Trophoblast cell (in vitro differentiated cells and primary cell): ENCODE measurements around the gene FUOM.

Experiments used
- DNase-seq, 2 donors: peaks; one replicate each; pipeline ENCODE4 v3.0.0-alpha.2; 2016
- H2AFZ ChIP-seq: 2 replicates; pipeline ENCODE4 v1.6.1; 2013; ENCODE audit warnings: low read length, moderate library complexity, mild to moderate bottlenecking; ENCODE audit not compliant: insufficient read depth, poor library complexity
- H2AK5ac ChIP-seq: 2 replicates; pipeline ENCODE4 v1.6.1; 2013; ENCODE audit warnings: mild to moderate bottlenecking, low read length
- H2BK120ac ChIP-seq: 2 replicates; pipeline ENCODE4 v1.6.1; 2013; ENCODE audit warnings: low read length, mild to moderate bottlenecking, moderate library complexity; ENCODE audit not compliant: insufficient read depth, poor library complexity
- H2BK12ac ChIP-seq: 2 replicates; pipeline ENCODE4 v1.6.1; 2013; ENCODE audit warnings: mild to moderate bottlenecking, low read length, moderate library complexity
- H2BK5ac ChIP-seq: 2 replicates; pipeline ENCODE4 v1.6.1; 2013; ENCODE audit warnings: low read length, low read depth, moderate library complexity, mild to moderate bottlenecking; ENCODE audit not compliant: poor library complexity
- H3K14ac ChIP-seq: 2 replicates; pipeline ENCODE4 v1.6.1; 2013; ENCODE audit warnings: mild to moderate bottlenecking, low read length
- H3K18ac ChIP-seq: 2 replicates; pipeline ENCODE4 v1.6.1; 2013; ENCODE audit warnings: mild to moderate bottlenecking, low read length
- H3K23ac ChIP-seq: 2 replicates; pipeline ENCODE4 v1.6.1; 2013; ENCODE audit warnings: low read length
- H3K27ac ChIP-seq: 2 replicates; pipeline ENCODE4 v1.5.1; 2013; ENCODE audit warnings: low read depth, mild to moderate bottlenecking, inconsistent platforms, low read length, moderate library complexity
- H3K27me3 ChIP-seq: 2 replicates; pipeline ENCODE4 v1.6.1; 2013; ENCODE audit warnings: inconsistent platforms, mild to moderate bottlenecking, low read length, moderate library complexity; ENCODE audit not compliant: insufficient read depth
- H3K36me3 ChIP-seq, 2 experiments: 1 replicate in 1 of 2; 2 replicates in 1 of 2; pipeline ENCODE4 v1.6.1; 2013; ENCODE audit warnings: low read length in 2 of 2, mild to moderate bottlenecking in 2 of 2, moderate library complexity in 1 of 2; ENCODE audit not compliant: insufficient read depth in 2 of 2, control insufficient read depth in 1 of 2
- H3K4ac ChIP-seq: 2 replicates; pipeline ENCODE4 v1.6.1; 2013; ENCODE audit warnings: low read depth, mild to moderate bottlenecking, low read length, moderate library complexity
- H3K4me1 ChIP-seq, 2 experiments: 1 replicate in 1 of 2; 2 replicates in 1 of 2; pipeline ENCODE4 v1.6.1; 2013; ENCODE audit warnings: low read length in 2 of 2, mild to moderate bottlenecking in 2 of 2, moderate library complexity in 1 of 2; ENCODE audit not compliant: insufficient read depth in 2 of 2, control insufficient read depth in 1 of 2
- H3K4me2 ChIP-seq: 2 replicates; pipeline ENCODE4 v1.6.1; 2013; ENCODE audit warnings: inconsistent platforms, mild to moderate bottlenecking, low read length, moderate library complexity
- H3K4me3 ChIP-seq: 2 replicates; pipeline ENCODE4 v1.5.1; 2013; ENCODE audit warnings: mild to moderate bottlenecking, low read depth, low read length, inconsistent platforms
- H3K79me1 ChIP-seq: one replicate; pipeline ENCODE4 v1.6.1; 2013; ENCODE audit warnings: low read length
- H3K79me2 ChIP-seq: 2 replicates; pipeline ENCODE4 v1.6.1; 2013; ENCODE audit warnings: low read length, mild to moderate bottlenecking; ENCODE audit not compliant: control insufficient read depth, insufficient read depth, poor library complexity
- H3K9ac ChIP-seq: 2 replicates; pipeline ENCODE4 v1.6.1; 2013; ENCODE audit warnings: mild to moderate bottlenecking, low read length
- H3K9me3 ChIP-seq: 2 replicates; pipeline ENCODE4 v1.6.1; 2013; ENCODE audit warnings: low read depth, mild to moderate bottlenecking, control low read depth, inconsistent platforms, low read length; ENCODE audit not compliant: insufficient read depth
- H4K12ac ChIP-seq: 2 replicates; pipeline ENCODE4 v1.6.1; 2013; ENCODE audit warnings: low read depth, mild to moderate bottlenecking, low read length, moderate library complexity
- H4K8ac ChIP-seq: 2 replicates; pipeline ENCODE4 v1.6.1; 2013; ENCODE audit warnings: low read depth, mild to moderate bottlenecking, low read length, moderate library complexity
- H4K91ac ChIP-seq: one replicate; pipeline ENCODE4 v1.6.1; 2013; ENCODE audit warnings: low read depth, mild to moderate bottlenecking, low read length, moderate library complexity
- WGBS: extraction: QIAGEN DNeasy Blood & Tissue Kit; methylation state at CpG from one replicate; pipeline ENCODE4 v1.1.7; 2013; ENCODE audit warnings: missing lambda C conversion rate; ENCODE audit not compliant: insufficient read length, insufficient coverage; ENCODE audit errors: extremely low coverage; 5-methylcytosine and 5-hydroxymethylcytosine counted together

Gene FUOM

DNA sequence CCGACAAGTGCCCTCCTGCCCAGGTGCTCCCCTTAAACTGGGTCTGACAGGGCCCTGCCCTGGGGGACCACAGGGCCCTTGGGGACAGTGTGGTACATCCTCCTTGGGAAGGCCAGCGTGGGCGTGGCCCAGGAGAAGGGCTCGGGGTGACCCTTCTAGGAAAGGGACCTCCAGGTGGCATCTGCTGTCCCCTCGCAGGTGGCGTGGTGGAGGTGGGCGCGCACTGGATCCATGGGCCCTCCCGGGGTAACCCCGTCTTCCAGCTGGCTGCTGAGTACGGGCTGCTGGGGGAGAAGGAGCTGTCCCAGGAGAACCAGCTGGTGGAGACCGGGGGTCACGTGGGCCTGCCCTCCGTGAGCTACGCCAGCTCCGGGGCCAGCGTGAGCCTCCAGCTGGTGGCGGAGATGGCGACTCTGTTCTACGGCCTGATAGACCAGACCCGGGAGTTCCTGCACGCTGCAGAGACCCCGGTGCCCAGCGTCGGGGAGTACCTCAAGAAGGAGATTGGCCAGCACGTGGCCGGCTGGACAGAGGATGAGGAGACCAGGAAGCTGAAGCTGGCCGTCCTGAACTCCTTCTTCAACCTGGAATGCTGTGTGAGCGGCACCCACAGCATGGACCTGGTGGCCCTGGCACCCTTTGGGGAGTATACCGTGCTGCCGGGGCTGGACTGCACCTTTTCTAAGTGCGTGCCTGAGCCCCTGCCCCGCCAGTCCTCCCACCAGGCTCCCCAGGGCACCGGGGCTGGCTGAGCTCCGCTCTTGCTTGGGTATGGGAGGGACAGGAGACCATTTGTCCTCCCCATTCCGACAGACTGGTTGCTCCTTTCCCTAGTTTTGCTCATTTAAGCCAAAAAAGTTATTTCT is 22.2 kb upstream of the FUOM start:
- no CpG with 5 or more reads among the region's 36 CpGs for WGBS
- H3K14ac ChIP-seq, result no peak overlapping the region
- no peak overlapping the region for H2AFZ ChIP-seq
- H3K9me3 ChIP-seq, result peaks cover 6% of the 10 kb centered on the region
- no peak overlapping the region for H4K91ac ChIP-seq
- H2BK12ac ChIP-seq, result no peak overlapping the region
- H3K18ac ChIP-seq, result no peak overlapping the region
- H3K4me1 ChIP-seq, result peaks cover 3 to 4% of the 10 kb centered on the region in 2 experiments
- H2BK120ac ChIP-seq, result no peak overlapping the region
- H4K12ac ChIP-seq, result no peak overlapping the region
- H3K4me2 ChIP-seq, result peak overlapping the region; percentile 89
- H3K79me1 ChIP-seq, result no peaks in the 10 kb centered on the region
- no peak overlapping the region for H3K9ac ChIP-seq
- no peak overlapping the region for H2BK5ac ChIP-seq
- H2AK5ac ChIP-seq, result no peak overlapping the region
- peak overlapping the region; percentile 75 for H3K4me3 ChIP-seq
- H4K8ac ChIP-seq, result no peak overlapping the region
- no peak overlapping the region for H3K27ac ChIP-seq
- H3K4ac ChIP-seq, result no peak overlapping the region
- no peak for DNase-seq
- peaks cover 8% of the 10 kb centered on the region for H3K27me3 ChIP-seq
- H3K36me3 ChIP-seq, result no peaks in the 10 kb centered on the region
- no peak overlapping the region for H3K23ac ChIP-seq
- H3K79me2 ChIP-seq, result peaks cover 2% of the 10 kb centered on the region

DNA sequence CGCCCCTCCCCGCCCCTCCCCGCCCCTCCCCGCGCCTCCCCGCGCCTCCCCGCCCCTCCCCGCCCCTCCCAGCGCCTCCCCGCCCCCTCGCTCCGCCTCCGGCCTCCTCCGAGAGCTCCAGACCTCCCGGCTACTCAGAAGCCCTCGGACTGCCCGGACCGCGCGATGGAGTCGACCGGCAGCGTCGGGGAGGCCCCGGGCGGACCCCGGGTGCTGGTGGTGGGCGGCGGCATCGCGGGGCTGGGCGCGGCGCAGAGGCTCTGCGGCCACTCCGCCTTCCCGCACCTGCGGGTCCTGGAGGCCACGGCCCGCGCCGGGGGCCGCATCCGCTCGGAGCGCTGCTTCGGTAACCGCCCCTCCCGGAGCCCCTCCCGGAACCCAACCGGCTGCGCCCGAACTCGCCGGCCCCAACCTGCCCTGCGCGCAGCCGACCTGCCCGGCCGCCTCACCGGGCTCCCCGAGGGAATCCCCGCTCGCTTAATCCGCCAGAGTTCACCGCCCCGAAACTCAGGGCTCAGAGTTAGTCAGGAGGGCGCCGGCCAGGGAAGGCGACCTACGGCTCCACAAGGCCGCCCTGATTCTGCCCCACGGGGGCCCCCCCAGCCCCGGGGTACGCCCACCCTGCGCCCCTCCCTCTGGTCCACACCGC is 21.5 kb upstream of the FUOM start, which contains the start of gene PAOX:
Gene PAOX (plus strand): TSS at position 111 of the 649 bp plus-strand sequence. CDS start 55 bp downstream, at position 166.
- H2BK120ac ChIP-seq, result peak within 1 kb of the TSS; percentile 26
- H4K12ac ChIP-seq, result no peak within 1 kb of the TSS
- H3K9me3 ChIP-seq, result peaks cover 6% of the 10 kb centered on the region
- no CpG with 5 or more reads among the region's 78 CpGs for WGBS
- no peak within 1 kb of the TSS for H3K18ac ChIP-seq
- H2AK5ac ChIP-seq, result no peak within 1 kb of the TSS
- peak within 1 kb of the TSS; percentile 56 for H4K8ac ChIP-seq
- no peaks in the 10 kb centered on the region for H3K79me1 ChIP-seq
- H3K27me3 ChIP-seq, result peaks cover 8% of the 10 kb centered on the region
- H4K91ac ChIP-seq, result peak within 1 kb of the TSS; percentile 50
- peaks cover 2% of the 10 kb centered on the region for H3K79me2 ChIP-seq
- H3K36me3 ChIP-seq, result no peaks in the 10 kb centered on the region
- H3K27ac ChIP-seq, result no peak within 1 kb of the TSS
- H2BK5ac ChIP-seq, result no peak within 1 kb of the TSS
- H3K9ac ChIP-seq, result peak within 1 kb of the TSS; percentile 43
- H3K4me1 ChIP-seq, result peaks cover 3 to 4% of the 10 kb centered on the region in 2 experiments
- peak within 1 kb of the TSS; percentile 56 for H2AFZ ChIP-seq
- H3K14ac ChIP-seq, result peak within 1 kb of the TSS; percentile 57
- peak; percentile 31 to 61 for DNase-seq
- H3K4ac ChIP-seq, result no peak within 1 kb of the TSS
- no peak within 1 kb of the TSS for H3K23ac ChIP-seq
- no peak within 1 kb of the TSS for H2BK12ac ChIP-seq
- H3K4me3 ChIP-seq, result peak within 1 kb of the TSS; percentile 81
- H3K4me2 ChIP-seq, result peak within 1 kb of the TSS; percentile 94

DNA sequence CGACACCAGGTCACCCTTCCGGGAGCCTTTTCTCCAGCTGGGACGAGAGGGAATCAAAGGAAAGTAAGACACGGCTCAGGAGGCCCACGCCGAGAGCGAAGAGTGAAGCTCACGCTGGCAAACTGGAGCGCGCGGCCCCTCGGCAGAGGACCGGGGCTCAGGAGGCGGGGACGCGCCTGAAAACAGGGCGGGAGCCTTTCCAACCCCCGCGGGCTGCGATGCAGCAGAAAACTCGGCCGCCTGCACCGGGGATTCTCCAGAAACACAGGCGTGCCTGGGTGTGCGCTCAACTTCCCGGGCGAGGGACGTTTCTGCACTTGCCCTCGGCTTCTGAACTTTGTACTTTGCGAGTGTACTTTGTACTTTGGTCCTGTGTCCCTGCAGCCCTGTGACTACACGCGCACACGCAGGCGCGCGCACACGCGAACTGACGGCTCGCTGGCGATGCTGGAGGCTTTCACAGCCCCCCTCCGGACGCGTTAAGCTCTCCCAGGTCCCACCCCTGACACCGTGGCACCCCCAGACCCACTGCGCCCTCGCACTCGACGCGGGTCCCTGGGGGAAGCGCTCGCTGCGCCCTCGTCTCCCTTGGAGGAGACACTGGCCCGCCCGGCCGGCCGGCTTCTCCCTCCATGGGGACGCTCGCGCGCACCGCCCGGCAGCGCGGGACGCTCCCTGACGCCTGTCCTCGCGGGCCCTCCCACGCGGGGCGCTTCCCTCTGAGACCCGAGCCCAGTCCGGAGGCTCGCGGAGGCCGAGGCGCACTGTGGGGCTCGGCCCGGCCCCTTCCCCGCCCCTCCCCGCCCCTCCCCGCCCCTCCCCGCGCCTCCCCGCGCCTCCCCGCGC is 20.7 kb upstream of the FUOM start:
- Histone ChIP-seq H4K8ac (peak overlapping the region; percentile 49), H3K79me1 (no peaks in the 10 kb centered on the region), H2AFZ (peak overlapping the region; percentile 19), H3K4me1 (peaks cover 3 to 4% of the 10 kb centered on the region in 2 experiments), H3K14ac (no peak overlapping the region), H3K23ac (no peak overlapping the region), H4K12ac (no peak overlapping the region), H3K4me2 (peak overlapping the region; percentile 94), H3K9ac (peak overlapping the region; percentile 43), H3K18ac (no peak overlapping the region), H3K9me3 (peaks cover 6% of the 10 kb centered on the region), H2BK12ac (no peak overlapping the region), H2BK120ac (no peak overlapping the region), H3K27ac (no peak overlapping the region), H2AK5ac (no peak overlapping the region), H3K4me3 (peak overlapping the region; percentile 81), H2BK5ac (no peak overlapping the region), H3K27me3 (peaks cover 8% of the 10 kb centered on the region), H3K4ac (no peak overlapping the region), H4K91ac (no peak overlapping the region), H3K36me3 (no peaks in the 10 kb centered on the region), H3K79me2 (peaks cover 2% of the 10 kb centered on the region)
- WGBS, result no CpG with 5 or more reads among the region's 90 CpGs
- DNase-seq, result peak; percentile 15 to 56

DNA sequence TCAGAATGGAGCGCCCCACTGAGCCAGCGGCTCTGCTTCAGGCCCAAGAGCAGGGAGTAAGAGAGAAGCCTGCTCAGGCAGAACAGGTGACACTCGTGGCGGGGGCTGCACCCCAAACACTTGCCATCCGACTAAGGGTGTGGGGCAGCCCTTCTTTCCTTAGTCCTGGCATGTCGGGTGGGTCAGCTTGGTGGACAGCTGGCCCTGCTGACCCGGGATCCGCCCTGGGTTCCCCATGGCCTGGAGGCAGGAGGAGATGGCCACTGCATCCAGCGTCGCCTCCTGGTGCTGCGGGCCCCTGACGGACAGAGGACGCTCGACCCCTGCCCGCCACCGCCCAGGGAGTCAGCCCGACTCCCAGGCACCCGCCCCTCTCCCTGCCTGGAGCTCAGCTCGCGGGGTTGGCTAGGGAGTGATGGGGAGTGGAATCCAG is 20.0 kb upstream of the FUOM start:
- H3K27ac ChIP-seq, result no peak overlapping the region
- H3K27me3 ChIP-seq, result peaks cover 8% of the 10 kb centered on the region
- no peak overlapping the region for H4K12ac ChIP-seq
- H2AFZ ChIP-seq, result peak overlapping the region; percentile 19
- H3K4ac ChIP-seq, result no peak overlapping the region
- peaks cover 4% of the 10 kb centered on the region for H3K79me2 ChIP-seq
- H3K4me2 ChIP-seq, result peak overlapping the region; percentile 94
- H3K9ac ChIP-seq, result no peak overlapping the region
- H2BK12ac ChIP-seq, result no peak overlapping the region
- H4K91ac ChIP-seq, result no peak overlapping the region
- peaks cover 6% of the 10 kb centered on the region for H3K9me3 ChIP-seq
- WGBS, result no CpG with 5 or more reads among the region's 20 CpGs
- no peak overlapping the region for H3K14ac ChIP-seq
- peaks cover 2% of the 10 kb centered on the region for H3K79me1 ChIP-seq
- H2AK5ac ChIP-seq, result no peak overlapping the region
- no peak overlapping the region for H2BK120ac ChIP-seq
- no peak overlapping the region for H3K18ac ChIP-seq
- no peak for DNase-seq
- peak overlapping the region; percentile 1 for H4K8ac ChIP-seq
- H3K36me3 ChIP-seq, result no peaks in the 10 kb centered on the region
- peaks cover 3 to 4% of the 10 kb centered on the region in 2 experiments for H3K4me1 ChIP-seq
- H2BK5ac ChIP-seq, result no peak overlapping the region
- H3K4me3 ChIP-seq, result peak overlapping the region; percentile 81
- H3K23ac ChIP-seq, result no peak overlapping the region
